ENCODE results near the gene PPP4R2.

Gene PPP4R2

GRCh38 chr3:73070675-73071575 lies 74.3 kb downstream of the PPP4R2 start:
- DNase-seq: peak; percentile 93

DNA sequence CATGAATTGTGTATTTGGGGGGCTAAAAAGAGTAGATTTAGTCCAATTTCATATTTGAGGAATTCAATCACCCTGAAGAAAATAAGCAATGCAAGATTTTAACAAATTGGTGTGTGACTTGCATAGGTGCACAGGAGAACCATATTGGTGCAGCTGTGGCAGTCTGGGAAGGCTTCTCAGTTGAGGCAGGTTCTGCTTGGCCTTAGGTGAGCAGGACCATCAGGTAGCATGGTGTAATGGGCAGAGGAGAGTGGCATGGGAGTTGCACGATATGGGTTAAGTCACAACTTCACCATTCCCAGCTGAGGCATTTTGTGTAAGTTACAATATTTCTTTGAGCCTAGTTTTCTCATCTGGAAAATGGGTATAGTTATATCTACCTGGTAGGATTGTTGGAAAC lies 75.3 kb downstream of the PPP4R2 start:
- no peak for DNase-seq

GRCh38 chr3:73072634-73073033 lies 76.0 kb downstream of the PPP4R2 start:
- no peak for DNase-seq

DNA sequence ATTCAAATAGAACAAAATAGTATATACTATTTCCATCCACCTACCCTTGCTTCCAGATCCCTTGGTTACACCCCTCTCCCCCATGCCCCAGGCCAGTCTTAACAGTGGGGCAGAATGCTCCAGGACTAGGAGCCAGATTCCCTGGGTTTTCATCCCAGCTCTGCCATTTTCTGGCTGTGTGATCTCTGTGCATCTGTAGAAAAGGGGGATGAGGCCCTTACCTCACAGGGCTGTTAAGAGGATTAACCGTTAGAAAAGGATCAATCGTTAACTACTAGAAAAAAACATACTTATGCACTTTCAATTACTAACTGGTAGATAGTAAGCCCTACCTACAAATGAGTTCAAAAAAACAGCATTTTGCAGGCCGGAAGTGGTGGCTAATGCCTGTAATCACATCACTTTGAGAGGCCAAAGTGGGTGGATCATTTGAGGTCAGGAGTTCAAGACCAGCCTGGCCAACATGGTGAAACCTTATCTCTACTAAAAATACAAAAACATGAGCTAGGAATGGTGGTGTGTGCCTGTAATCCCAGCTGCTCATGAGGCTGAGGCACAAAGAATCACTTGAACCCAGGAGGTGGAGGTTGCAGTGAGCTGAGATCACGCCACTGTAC lies 76.6 kb downstream of the PPP4R2 start:
- DNase-seq: no peak

GRCh38 chr3:73074781-73075180 lies 78.2 kb downstream of the PPP4R2 start:
- peak; percentile 76 for DNase-seq

- no peak for DNase-seq
Measured at GRCh38 chr3:73080216-73080966, 83.8 kb downstream of the PPP4R2 start.

DNA sequence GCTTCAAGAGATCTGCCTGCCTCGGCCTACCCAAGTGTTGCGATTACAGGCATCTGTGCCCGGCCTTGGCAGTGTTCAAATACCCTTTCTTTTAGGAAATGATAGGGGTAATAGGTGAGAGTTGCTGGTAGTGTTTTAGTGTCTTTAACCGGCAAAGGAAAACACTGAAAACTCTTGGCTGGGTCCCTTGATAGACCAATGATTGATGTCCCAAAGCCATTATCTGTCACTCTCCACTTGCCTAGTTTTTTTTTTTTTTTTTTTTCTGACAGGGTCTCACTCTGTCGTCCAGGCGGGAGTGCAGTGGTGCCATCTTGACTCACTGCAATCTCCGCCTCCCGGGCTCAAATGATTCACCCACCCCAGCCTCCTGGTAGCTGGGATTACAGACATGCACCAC lies 84.5 kb downstream of the PPP4R2 start:
- no peak for DNase-seq

GRCh38 chr3:73084170-73084569 lies 87.6 kb downstream of the PPP4R2 start:
- DNase-seq: no peak

DNA sequence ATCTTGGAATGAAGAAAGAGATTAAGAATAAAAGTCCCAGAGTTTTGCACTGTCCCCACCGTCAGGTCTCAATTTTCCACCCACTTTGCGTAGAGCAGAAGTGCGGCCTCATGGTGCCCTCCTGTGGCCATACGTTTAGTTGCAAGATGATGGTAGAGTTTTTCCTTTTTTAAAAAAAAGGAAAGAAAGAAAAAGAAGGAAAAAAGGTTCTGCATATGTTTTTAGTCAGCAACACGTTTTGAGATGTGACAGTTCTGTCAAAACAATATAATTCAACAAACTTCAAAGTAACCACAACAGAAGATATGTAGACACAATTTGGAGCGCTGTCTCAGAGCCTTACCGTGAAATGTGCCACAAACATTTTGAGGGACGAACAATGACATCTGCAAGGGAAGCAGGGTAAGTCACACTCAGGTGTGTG lies 89.5 kb downstream of the PPP4R2 start:
- peak; percentile 23 for DNase-seq

DNA sequence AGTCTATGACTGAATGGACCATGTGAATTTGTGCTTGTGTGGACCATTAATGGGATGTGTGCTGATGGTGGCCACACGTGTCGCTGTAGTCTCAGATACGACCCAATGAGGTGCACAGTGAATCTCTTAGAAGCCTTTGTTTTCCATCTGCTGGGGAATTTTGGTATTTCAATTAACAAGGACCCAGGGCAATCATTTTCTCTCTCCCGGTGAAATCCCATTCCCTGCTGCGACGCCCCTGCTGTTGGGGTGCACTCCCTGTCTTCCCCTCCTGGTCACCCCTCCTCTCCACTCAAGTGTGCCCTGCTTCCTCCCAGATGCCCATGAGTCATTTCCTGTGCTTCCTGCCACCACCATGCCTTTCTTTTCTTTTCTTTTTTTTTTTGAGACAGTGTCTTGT lies 97.5 kb downstream of the PPP4R2 start:
- DNase-seq: no peak

DNA sequence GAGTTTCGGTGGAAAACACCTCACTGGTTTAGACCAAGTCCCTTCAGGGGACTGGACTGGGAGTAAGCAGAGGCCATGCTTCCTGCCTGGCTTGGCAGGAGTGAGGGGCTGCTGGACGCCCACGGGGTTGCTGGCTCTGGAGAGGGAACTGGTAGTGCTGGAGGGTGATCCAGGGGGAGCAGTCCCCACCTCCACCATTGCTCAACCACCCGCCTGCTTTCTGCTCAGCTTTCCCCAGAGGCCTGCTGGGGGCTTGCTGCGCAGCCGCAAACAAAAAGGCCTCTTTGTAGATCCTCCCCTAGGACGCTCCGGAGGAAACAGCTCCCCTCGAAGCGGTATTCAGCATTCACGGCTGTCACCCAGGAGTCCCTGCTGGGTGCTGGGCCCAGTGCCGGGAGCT lies 98.3 kb downstream of the PPP4R2 start:
- no peak for DNase-seq

DNA sequence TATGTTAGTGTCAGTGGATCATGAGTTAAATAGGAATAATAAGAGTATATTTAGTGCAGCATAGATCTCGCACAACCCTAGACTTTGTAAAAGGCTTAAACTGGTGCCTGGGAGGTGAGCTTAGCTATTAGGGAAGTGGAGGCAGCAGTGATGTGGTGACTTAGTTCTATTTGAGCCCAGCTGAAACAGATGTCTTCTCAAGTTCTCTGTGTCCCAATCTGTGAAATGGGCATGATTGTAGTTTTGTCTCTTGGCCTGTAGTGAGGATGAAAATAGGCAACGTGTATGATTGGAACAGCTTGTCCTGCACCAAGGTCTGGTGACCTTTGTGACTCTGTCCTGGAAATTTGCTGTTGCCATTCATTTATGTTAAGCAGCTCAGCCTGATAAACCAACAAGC lies 99.6 kb downstream of the PPP4R2 start:
- DNase-seq: no peak

- DNase-seq: no peak
Measured at GRCh38 chr3:73098026-73098425, 101.4 kb downstream of the PPP4R2 start.

DNA sequence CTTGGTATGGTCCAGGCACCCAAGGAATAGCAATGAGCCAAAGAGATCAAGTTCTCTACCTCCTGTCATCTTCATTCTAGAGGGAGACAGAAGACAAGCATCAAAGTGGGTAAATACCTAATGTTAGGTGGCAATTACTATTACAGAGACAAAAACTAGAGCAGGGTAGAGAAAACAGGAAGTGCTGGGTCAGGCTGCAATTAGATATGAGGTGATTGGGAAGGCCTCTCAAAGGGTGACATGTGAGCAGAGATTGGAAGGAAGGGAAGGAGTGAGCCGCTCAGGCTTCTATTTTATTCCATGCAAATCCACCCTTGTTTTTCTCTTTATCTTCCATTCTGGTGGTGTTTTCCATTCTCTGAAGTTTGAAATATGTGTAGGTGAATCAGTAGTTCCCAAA lies 102.3 kb downstream of the PPP4R2 start:
- DNase-seq: no peak

DNA sequence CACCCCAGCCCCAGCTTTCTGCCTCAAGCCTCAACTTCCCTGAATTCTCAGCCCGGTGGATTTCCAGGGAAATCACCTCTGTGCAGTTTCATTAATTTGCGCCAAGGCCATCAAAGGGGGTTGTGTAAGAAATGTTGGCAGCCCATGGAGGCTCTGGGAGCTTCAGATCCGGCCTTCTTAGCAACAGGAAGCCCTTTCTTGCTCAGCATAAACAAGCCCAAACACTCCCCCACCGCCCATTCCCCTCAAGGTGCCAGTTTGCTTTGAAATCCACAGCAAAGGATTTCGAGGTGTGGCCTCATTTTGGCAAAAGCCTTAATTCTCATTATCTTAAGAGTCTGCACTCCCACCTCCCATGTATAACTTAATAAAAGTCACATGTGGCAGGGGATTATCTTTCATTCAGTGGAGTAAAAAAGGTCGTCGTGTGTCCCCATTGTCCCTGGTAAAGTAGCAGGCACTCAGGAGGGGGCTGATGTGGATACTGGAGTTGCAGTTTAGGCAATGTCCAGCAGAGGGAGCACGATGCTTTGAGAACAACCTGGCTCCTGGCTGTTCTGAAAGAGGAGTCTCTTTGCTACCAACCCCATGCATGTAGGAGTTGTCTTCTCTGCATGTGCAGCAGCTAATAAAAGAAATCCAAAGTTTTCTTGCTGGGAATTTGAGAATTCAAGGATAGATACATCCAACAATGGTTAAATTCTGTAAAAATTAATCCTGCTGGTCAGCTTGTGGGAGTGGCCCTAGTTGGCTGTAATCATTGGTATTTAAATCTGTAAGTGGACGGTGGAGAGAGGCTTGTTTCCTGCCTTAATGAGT lies 104.3 kb downstream of the PPP4R2 start:
- DNase-seq: peak; percentile 73

- no peak for DNase-seq
Measured at GRCh38 chr3:73101881-73102280, 105.3 kb downstream of the PPP4R2 start.

DNA sequence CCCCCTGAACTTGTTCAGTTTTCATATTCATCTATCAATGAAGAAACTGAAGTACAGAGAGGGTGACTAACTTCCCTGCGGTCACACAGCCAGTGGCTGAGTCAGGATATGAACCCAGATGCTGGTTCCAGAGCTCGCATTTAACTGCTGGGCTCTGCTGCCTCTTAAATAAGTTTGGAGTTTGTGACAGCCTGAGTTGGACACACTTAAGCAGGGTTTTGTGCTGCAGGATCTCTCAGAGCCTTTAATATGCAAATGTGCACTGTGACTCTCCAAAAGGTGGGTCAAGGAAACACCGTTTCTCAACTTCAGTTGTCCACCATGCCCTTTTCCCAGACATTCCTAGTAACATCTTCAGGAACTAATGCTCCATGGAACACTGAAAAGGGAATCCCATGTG lies 110.6 kb downstream of the PPP4R2 start:
- DNase-seq: no peak

DNA sequence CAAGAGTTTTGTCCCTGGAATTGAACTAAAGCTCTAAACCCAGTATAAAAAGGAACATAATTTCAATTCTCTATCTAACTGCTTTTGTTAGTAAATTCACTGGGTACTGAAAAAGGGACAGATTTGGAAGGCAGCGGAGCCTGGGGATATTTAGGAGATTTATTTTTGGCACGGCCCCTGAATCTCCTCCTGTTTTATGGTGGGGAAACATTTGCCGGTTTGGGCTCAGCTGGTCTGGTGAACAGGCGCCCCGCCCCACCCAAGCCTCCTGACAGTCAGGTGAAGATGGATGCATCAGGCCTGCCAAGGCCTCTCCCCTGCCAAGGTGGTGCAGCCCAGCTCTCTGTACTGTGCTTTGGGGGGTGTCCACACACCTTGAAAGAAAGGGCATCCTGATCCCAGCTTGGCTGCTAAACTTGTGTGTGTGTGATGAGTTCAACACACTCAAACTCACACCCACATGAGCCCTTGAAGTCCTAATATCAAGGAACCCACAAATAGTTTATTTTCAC lies 111.1 kb downstream of the PPP4R2 start:
- DNase-seq: no peak

- DNase-seq: no peak
Measured at GRCh38 chr3:73108750-73109149, 112.1 kb downstream of the PPP4R2 start.

DNA sequence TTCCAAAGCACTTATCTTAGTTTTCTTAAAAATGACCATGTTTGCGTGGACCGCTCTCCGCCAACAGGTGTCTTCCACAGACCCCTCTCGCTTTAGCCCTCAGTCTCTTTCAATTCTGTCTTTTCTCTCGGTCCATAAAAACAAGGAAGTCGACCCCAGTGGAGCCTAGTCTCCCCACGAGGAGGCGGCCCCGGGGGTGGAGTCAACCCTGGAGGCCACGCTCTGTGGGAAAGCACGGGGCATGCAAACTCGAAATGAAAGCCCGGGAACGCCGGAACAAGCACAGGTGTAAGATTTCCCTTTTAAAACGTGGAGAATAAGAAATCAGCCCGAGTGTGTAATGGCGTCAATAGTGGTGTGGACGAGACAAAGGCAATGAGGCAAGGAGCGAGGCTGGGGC lies 113.9 kb downstream of the PPP4R2 start:
- no peak for DNase-seq

DNA sequence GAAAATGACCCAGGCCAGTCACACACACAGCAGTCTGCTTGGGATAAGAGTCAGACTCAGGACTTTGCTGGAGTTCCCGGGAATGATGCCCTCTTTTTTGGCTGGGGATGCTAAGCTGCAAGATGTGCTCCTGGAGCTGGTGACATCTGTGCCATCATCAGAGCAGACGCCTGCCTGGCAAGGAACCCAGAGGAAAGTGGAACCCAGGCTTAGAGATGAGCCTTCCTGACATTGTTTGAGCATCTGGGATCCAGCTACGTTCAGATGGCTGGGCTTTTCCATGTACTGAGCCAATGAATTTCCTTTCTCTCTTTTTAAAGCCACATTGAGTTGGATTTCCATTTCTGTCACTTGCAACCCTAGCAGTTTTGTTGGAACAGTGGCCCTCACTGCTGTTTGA lies 118.1 kb downstream of the PPP4R2 start:
- DNase-seq: no peak

DNA sequence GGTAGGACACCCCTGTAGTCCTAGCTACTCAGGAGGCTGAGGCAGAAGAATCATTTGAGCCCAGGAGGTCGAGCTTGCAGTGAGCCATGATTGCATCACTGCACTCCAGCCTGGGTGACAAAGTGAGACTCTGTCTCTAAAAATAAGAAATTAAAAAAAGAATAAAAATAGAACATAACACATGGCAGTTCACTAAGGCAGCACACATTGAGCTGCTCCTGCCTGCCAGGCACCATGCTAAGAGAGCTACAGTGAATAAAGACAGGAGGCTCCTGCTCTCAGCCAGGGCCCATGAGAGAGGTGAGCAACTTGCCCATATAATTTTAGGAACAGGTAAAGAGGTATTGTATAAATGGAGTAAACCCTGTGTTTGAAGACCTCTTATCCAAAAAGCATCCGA lies 119.2 kb downstream of the PPP4R2 start:
- DNase-seq: no peak
